ENCODE data around the gene KRTAP9-3.
"Not testable (repeated sequence)": the region's sequence is repeated elsewhere in the genome, so short reads cannot be mapped to it uniquely, and the experiment has no call there.

GRCh38 chr17:41249637-41250240 lies 17.5 kb downstream of the KRTAP9-3 start, which contains the start of gene KRTAP9-4:
- not testable (repeated sequence) for TF ChIP-seq CTCF, POLR2A (IDR thresholded peaks at IDR 0.05)

Data from breast epithelium (tissue), 3 donors.